Colonic mucosa (tissue), 4 donors: ENCODE results near the gene DEFB123. TPM values are rescaled to one million over a fixed set of nuclear protein-coding genes. Genes with fewer than 3 reads are reported as not detected.
A peak's percentile ranks its signal among the peaks of the same experiment; 100 is the strongest.

ENCODE experiments used
- DNase-seq: peaks from one replicate; pipeline ENCODE4 v3.0.0-alpha.2; 2020
- H3K27ac ChIP-seq: fragments of 200-600 bp; one replicate; pipeline ENCODE4 v1.8.0; 2021
- H3K27me3 ChIP-seq: fragments of 200-600 bp; one replicate; pipeline ENCODE4 v1.8.0; 2021
- H3K36me3 ChIP-seq: fragments of 200-600 bp; one replicate; pipeline ENCODE4 v1.8.0; 2021
- H3K4me1 ChIP-seq: fragments of 200-600 bp; one replicate; pipeline ENCODE4 v1.8.0; 2021; ENCODE audit warnings: mild to moderate bottlenecking
- H3K4me3 ChIP-seq: fragments of 200-600 bp; one replicate; pipeline ENCODE4 v1.8.0; 2021
- H3K9ac ChIP-seq, 2 donors: one replicate each; pipeline ENCODE4 v1.7.0; 2013; ENCODE audit warnings: control low read depth in 2 of 2, low read depth in 2 of 2, low read length in 2 of 2
- H3K9me3 ChIP-seq: fragments of 200-600 bp; one replicate; pipeline ENCODE4 v1.8.0; 2021
- CTCF ChIP-seq: fragments of 200-600 bp; IDR thresholded peaks from one replicate; pipeline ENCODE4 v1.8.0; 2022; ENCODE audit warnings: antibody characterized with exemption, mild to moderate bottlenecking
- intact Hi-C: fragments of 100-400 bp; cut with DNase I; formaldehyde crosslinking; loops from one replicate; pipeline ENCODE4 v1.14.1; 2022
- total RNA-seq, 2 donors: library from RNA; stranded (reverse); fragmentation: NEBNext Ultra II Directional in 1 of 2; extraction: Animal tissue kit (Norgen Biotek cat#: 25700) in 1 of 2; gene quantifications; one replicate each; pipeline ENCODE4 v1.2.1, GENCODE V29; 2021
- donor health status: healthy.
- donor health status: DM: no; HTN: no; CAD: no.
- donor health status: DM: no; HTN: no; CAD: no.

Gene DEFB123
- total RNA-seq, 2 donors from 2014 or later: not detected

- Histone ChIP-seq H3K9ac (no peak overlapping the region), H3K9me3 (no peaks in the 10 kb centered on the region), H3K27ac (no peak overlapping the region), H3K27me3 (no peaks in the 10 kb centered on the region), H3K4me1 (no peaks in the 10 kb centered on the region), H3K36me3 (no peaks in the 10 kb centered on the region), H3K4me3 (no peak overlapping the region)
- intact Hi-C loops: no loop called here
- TF ChIP-seq CTCF: no peak
- DNase-seq: no peak
These were observed 32.2 kb downstream of the DEFB123 start for GRCh38 chr20:31472395-31473330.

GRCh38 chr20:31473331-31474096, 33.1 kb downstream of the DEFB123 start:
- no peak for TF ChIP-seq CTCF
- no peak overlapping the region for H3K9ac ChIP-seq
- no peaks in the 10 kb centered on the region for H3K36me3 ChIP-seq
- intact Hi-C loops: no loop called here
- no peaks in the 10 kb centered on the region for H3K27me3 ChIP-seq
- no peak for DNase-seq
- no peak overlapping the region for H3K4me3 ChIP-seq
- H3K27ac ChIP-seq: no peak overlapping the region
- no peaks in the 10 kb centered on the region for H3K9me3 ChIP-seq
- no peaks in the 10 kb centered on the region for H3K4me1 ChIP-seq

- Histone ChIP-seq H3K27me3 (no peaks in the 10 kb centered on the region), H3K36me3 (no peaks in the 10 kb centered on the region), H3K9me3 (no peaks in the 10 kb centered on the region), H3K4me1 (no peaks in the 10 kb centered on the region), H3K9ac (no peak overlapping the region), H3K4me3 (no peak overlapping the region), H3K27ac (no peak overlapping the region)
- intact Hi-C loops: no loop called here
- TF ChIP-seq CTCF: no peak
- no peak for DNase-seq
These were observed 33.6 kb downstream of the DEFB123 start for GRCh38 chr20:31474097-31474436.

- Histone ChIP-seq H3K27ac (no peak within 1 kb of the TSS), H3K4me1 (no peaks in the 10 kb centered on the region), H3K9ac (peak within 1 kb of the TSS in 1 of 2 donors; percentile 51), H3K36me3 (no peaks in the 10 kb centered on the region), H3K9me3 (no peaks in the 10 kb centered on the region), H3K27me3 (no peaks in the 10 kb centered on the region), H3K4me3 (peak within 1 kb of the TSS; percentile 25)
- intact Hi-C loops: no loop called here
- no peak for TF ChIP-seq CTCF
- DNase-seq: peak; percentile 40
These were observed 34.5 kb downstream of the DEFB123 start, which contains the start of the genes DEFB124 and REM1 for GRCh38 chr20:31474758-31475427. Gene DEFB124, minus strand, starts transcription at chr20:31475127. Its CDS starts 2,114 bp downstream, at chr20:31473013. Gene REM1, plus strand, starts transcription at chr20:31475288. Its CDS starts 1,158 bp downstream, at chr20:31476446.
